WTC11 (cell line): ENCODE results near the gene WDR90.

Experiments used
- CREB1 ChIP-seq: sonication (generic); formaldehyde crosslinking; IDR thresholded peaks from 2 replicates; pipeline ENCODE4 v1.8.0; 2023; ENCODE audit warnings: mild to moderate bottlenecking, missing genetic modification reagents
- ELF4 ChIP-seq: sonication (generic); formaldehyde crosslinking; IDR thresholded peaks from 2 replicates; pipeline ENCODE4 v1.8.1; 2022; ENCODE audit warnings: low read depth, mild to moderate bottlenecking, moderate library complexity, missing genetic modification reagents
- ESRRA ChIP-seq: sonication (generic); formaldehyde crosslinking; IDR thresholded peaks from 2 replicates; pipeline ENCODE4 v1.8.1; 2022; ENCODE audit warnings: mild to moderate bottlenecking, missing genetic modification reagents, borderline replicate concordance
- FOXK1 ChIP-seq: sonication (generic); formaldehyde crosslinking; IDR thresholded peaks from 2 replicates; pipeline ENCODE4 v1.8.0; 2022; ENCODE audit warnings: mild to moderate bottlenecking, moderate library complexity, missing genetic modification reagents
- FOXP1 ChIP-seq: sonication (generic); formaldehyde crosslinking; IDR thresholded peaks from 2 replicates; pipeline ENCODE4 v1.8.0; 2022; ENCODE audit warnings: missing genetic modification reagents, mild to moderate bottlenecking, moderate library complexity, borderline replicate concordance
- JUN ChIP-seq: sonication (generic); formaldehyde crosslinking; IDR thresholded peaks from 2 replicates; pipeline ENCODE4 v1.8.0; 2023; ENCODE audit warnings: mild to moderate bottlenecking, missing genetic modification reagents
- RELA ChIP-seq: sonication (generic); formaldehyde crosslinking; IDR thresholded peaks from 2 replicates; pipeline ENCODE4 v1.8.1; 2022; ENCODE audit warnings: missing genetic modification reagents, mild to moderate bottlenecking, borderline replicate concordance
- ZNF121 ChIP-seq: sonication (generic); formaldehyde crosslinking; IDR thresholded peaks from 2 replicates; pipeline ENCODE4 v1.8.0; 2023; ENCODE audit warnings: missing genetic modification reagents
- ZNF138 ChIP-seq: sonication (generic); formaldehyde crosslinking; conservative IDR thresholded peaks from 2 replicates; pipeline ENCODE4 v1.8.1; 2022; ENCODE audit warnings: mild to moderate bottlenecking, moderate library complexity, missing genetic modification reagents
- TF ChIP-seq, protein P1 (sequence below): fragments of 200-600 bp; IDR thresholded peaks from 2 replicates; pipeline ENCODE4 v1.8.0; 2022; ENCODE audit warnings: antibody characterized with exemption
- TF ChIP-seq, protein P2 (sequence below): sonication (generic); formaldehyde crosslinking; conservative IDR thresholded peaks from 2 replicates; pipeline ENCODE4 v1.8.1; 2023; ENCODE audit warnings: mild to moderate bottlenecking, low read depth, missing genetic modification reagents, moderate library complexity
- TF ChIP-seq, protein P3 (sequence below): sonication (generic); formaldehyde crosslinking; IDR thresholded peaks from 2 replicates; pipeline ENCODE4 v1.8.1; 2022; ENCODE audit warnings: low read depth, missing genetic modification reagents, borderline replicate concordance

DNA sequence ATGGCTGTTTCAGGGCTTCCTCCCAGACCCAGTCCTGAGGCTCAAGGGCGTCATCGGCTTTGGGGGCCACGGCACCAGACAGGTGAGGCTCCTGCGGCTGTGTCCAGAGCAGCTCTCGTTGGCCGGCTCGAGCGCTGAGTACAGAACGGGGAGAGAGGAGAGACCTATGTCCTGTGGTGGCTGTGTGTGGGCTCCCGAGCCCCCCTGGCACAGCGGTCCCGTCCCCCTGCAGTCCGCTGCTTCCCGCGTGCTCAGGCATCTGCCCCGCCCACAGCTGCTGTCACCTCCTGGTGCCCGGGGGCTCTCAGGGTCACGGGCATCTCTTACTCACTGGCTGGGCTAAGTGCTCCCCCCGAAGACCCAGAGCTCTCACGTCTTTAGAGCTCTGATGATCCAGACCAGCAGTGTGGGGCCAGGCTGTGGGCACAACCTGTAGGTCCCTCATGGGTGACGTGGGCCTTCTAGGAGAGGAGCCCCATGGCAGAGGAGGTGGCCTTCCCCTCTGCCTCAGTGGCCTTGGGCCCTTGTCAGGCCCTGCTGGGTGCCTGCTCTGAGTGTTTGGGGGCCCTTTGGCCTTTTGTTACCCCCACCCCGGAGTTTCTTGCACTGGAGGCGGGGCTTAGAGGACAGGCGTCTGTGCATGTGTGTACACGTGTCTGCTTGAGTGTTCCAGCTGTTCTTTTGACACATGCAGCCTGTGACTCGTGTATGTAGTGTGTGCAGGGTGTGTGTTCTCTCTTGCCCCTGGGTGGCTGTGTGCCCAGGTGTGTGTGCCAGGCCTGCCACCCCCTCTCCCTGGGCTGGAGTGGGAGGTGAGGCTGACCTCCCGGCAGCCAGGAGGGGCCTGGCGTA lies 3.5 kb downstream of the WDR90 start:
- TF ChIP-seq, protein P1, sequence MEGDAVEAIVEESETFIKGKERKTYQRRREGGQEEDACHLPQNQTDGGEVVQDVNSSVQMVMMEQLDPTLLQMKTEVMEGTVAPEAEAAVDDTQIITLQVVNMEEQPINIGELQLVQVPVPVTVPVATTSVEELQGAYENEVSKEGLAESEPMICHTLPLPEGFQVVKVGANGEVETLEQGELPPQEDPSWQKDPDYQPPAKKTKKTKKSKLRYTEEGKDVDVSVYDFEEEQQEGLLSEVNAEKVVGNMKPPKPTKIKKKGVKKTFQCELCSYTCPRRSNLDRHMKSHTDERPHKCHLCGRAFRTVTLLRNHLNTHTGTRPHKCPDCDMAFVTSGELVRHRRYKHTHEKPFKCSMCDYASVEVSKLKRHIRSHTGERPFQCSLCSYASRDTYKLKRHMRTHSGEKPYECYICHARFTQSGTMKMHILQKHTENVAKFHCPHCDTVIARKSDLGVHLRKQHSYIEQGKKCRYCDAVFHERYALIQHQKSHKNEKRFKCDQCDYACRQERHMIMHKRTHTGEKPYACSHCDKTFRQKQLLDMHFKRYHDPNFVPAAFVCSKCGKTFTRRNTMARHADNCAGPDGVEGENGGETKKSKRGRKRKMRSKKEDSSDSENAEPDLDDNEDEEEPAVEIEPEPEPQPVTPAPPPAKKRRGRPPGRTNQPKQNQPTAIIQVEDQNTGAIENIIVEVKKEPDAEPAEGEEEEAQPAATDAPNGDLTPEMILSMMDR, result no peak
- no peak for TF ChIP-seq ESRRA (CRISPR knock-in tag)
- TF ChIP-seq FOXP1 (CRISPR knock-in tag), result no peak
- TF ChIP-seq, protein P2, sequence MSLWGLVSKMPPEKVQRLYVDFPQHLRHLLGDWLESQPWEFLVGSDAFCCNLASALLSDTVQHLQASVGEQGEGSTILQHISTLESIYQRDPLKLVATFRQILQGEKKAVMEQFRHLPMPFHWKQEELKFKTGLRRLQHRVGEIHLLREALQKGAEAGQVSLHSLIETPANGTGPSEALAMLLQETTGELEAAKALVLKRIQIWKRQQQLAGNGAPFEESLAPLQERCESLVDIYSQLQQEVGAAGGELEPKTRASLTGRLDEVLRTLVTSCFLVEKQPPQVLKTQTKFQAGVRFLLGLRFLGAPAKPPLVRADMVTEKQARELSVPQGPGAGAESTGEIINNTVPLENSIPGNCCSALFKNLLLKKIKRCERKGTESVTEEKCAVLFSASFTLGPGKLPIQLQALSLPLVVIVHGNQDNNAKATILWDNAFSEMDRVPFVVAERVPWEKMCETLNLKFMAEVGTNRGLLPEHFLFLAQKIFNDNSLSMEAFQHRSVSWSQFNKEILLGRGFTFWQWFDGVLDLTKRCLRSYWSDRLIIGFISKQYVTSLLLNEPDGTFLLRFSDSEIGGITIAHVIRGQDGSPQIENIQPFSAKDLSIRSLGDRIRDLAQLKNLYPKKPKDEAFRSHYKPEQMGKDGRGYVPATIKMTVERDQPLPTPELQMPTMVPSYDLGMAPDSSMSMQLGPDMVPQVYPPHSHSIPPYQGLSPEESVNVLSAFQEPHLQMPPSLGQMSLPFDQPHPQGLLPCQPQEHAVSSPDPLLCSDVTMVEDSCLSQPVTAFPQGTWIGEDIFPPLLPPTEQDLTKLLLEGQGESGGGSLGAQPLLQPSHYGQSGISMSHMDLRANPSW (CRISPR knock-in tag), result no peak
- TF ChIP-seq FOXK1, result no peak
- no peak for TF ChIP-seq CREB1 (CRISPR knock-in tag)
- no peak for TF ChIP-seq ZNF121 (CRISPR knock-in tag)
- no peak for TF ChIP-seq RELA
- no peak for TF ChIP-seq ZNF138
- TF ChIP-seq, protein P3, sequence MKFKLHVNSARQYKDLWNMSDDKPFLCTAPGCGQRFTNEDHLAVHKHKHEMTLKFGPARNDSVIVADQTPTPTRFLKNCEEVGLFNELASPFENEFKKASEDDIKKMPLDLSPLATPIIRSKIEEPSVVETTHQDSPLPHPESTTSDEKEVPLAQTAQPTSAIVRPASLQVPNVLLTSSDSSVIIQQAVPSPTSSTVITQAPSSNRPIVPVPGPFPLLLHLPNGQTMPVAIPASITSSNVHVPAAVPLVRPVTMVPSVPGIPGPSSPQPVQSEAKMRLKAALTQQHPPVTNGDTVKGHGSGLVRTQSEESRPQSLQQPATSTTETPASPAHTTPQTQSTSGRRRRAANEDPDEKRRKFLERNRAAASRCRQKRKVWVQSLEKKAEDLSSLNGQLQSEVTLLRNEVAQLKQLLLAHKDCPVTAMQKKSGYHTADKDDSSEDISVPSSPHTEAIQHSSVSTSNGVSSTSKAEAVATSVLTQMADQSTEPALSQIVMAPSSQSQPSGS (CRISPR knock-in tag), result no peak
- no peak for TF ChIP-seq JUN (CRISPR knock-in tag)
- TF ChIP-seq ELF4, result no peak
